Lower leg skin (tissue), 3 donors: ENCODE measurements around the gene MARCHF10.

Experiments used
- CTCF ChIP-seq, 3 donors: fragments of 450-650 bp; IDR thresholded peaks; one replicate each; pipeline ENCODE4 v1.5.1; 2016; ENCODE audit warnings: antibody characterized with exemption in 3 of 3, mild to moderate bottlenecking in 3 of 3, moderate library complexity in 2 of 3
- POLR2A ChIP-seq, 2 donors: fragments of 450-650 bp; IDR thresholded peaks; one replicate each; pipeline ENCODE4 v1.6.1; 2016 to 2017; ENCODE audit warnings: antibody characterized with exemption in 2 of 2, mild to moderate bottlenecking in 1 of 2, moderate library complexity in 1 of 2

DNA sequence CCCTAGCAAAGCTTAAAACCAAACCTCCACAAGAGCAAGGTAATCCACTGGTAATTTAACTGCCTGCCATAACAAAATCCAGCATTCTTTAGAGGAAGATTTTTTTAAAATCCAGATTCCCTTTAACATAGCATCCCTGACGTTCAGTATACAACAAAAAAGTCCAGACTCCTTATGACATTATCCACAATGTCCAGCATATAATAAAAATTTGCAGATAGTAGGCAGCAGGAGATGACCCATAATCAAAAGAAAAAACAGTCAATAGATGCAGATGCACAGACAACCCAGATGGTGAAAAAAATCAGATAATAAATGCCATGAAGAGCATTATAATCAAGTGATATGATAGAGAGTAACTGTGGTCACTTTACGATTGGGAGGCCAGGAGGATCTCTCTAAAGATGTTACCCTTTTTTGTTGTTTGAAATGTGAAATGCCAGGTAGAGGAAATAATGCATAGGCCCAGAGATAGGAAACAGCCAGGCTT lies 147.4 kb downstream of the MARCHF10 start:
- TF ChIP-seq CTCF (IDR thresholded peaks at IDR 0.05) (no peak), POLR2A (IDR thresholded peaks at IDR 0.05) (no peak)
